ENCODE results near the gene TRAPPC2L. TPM values are rescaled to one million over a fixed set of nuclear protein-coding genes. Genes with fewer than 3 reads are reported as not detected.
"Not testable (repeated sequence)": the region's sequence is repeated elsewhere in the genome, so short reads cannot be mapped to it uniquely, and the experiment has no call there.

Gene TRAPPC2L
- total RNA-seq, 1 donor from 2014 or later: 56.5 TPM

GRCh38 chr16:88891083-88891482 lies 34.2 kb downstream of the TRAPPC2L start:
- H3K9me3 Mint-ChIP-seq: no peaks in the 10 kb centered on the region
- H3K4me3 Mint-ChIP-seq (ENCODE audit: low read depth): no peak overlapping the region
- no peaks in the 10 kb centered on the region for H3K4me1 Mint-ChIP-seq (ENCODE audit: low read depth)
- no peak for DNase-seq (ENCODE audit: low spot score)
- intact Hi-C loops (cut with micrococcal nuclease): no loop called here
- no peak overlapping the region for H3K27ac Mint-ChIP-seq
- no peaks in the 10 kb centered on the region for H3K27me3 Mint-ChIP-seq (ENCODE audit: low read depth)
- no peaks in the 10 kb centered on the region for H3K36me3 Mint-ChIP-seq (ENCODE audit: low read depth)

GRCh38 chr16:88892065-88892464 lies 35.1 kb downstream of the TRAPPC2L start:
- Mint-ChIP-seq H3K9me3 (no peaks in the 10 kb centered on the region), H3K36me3 (ENCODE audit: low read depth) (no peaks in the 10 kb centered on the region), H3K4me1 (ENCODE audit: low read depth) (no peaks in the 10 kb centered on the region), H3K27ac (no peak overlapping the region), H3K27me3 (ENCODE audit: low read depth) (no peaks in the 10 kb centered on the region), H3K4me3 (ENCODE audit: low read depth) (no peak overlapping the region)
- DNase-seq (ENCODE audit: low spot score): no peak
- intact Hi-C loops (cut with micrococcal nuclease): no loop called here

- intact Hi-C loops (cut with micrococcal nuclease): no loop called here
- no peaks in the 10 kb centered on the region for H3K36me3 Mint-ChIP-seq (ENCODE audit: low read depth)
- no peak for DNase-seq (ENCODE audit: low spot score)
- no peaks in the 10 kb centered on the region for H3K4me1 Mint-ChIP-seq (ENCODE audit: low read depth)
- no peak overlapping the region for H3K4me3 Mint-ChIP-seq (ENCODE audit: low read depth)
- no peaks in the 10 kb centered on the region for H3K9me3 Mint-ChIP-seq
- H3K27ac Mint-ChIP-seq: no peak overlapping the region
- H3K27me3 Mint-ChIP-seq (ENCODE audit: low read depth): no peaks in the 10 kb centered on the region
Measured at GRCh38 chr16:88893127-88893968, 36.4 kb downstream of the TRAPPC2L start.

- H3K27me3 Mint-ChIP-seq (ENCODE audit: low read depth); H3K4me1 Mint-ChIP-seq (ENCODE audit: low read depth); H3K9me3 Mint-ChIP-seq; H3K36me3 Mint-ChIP-seq (ENCODE audit: low read depth); H3K4me3 Mint-ChIP-seq (ENCODE audit: low read depth); H3K27ac Mint-ChIP-seq; DNase-seq (ENCODE audit: low spot score); intact Hi-C loops (cut with micrococcal nuclease): not testable (repeated sequence)
Measured at GRCh38 chr16:88894266-88894665, 37.3 kb downstream of the TRAPPC2L start.

- no peak overlapping the region for H3K27ac Mint-ChIP-seq
- intact Hi-C loops (cut with micrococcal nuclease): no loop called here
- no peaks in the 10 kb centered on the region for H3K27me3 Mint-ChIP-seq (ENCODE audit: low read depth)
- no peaks in the 10 kb centered on the region for H3K9me3 Mint-ChIP-seq
- no peak for DNase-seq (ENCODE audit: low spot score)
- H3K4me1 Mint-ChIP-seq (ENCODE audit: low read depth): no peaks in the 10 kb centered on the region
- no peak overlapping the region for H3K4me3 Mint-ChIP-seq (ENCODE audit: low read depth)
- H3K36me3 Mint-ChIP-seq (ENCODE audit: low read depth): no peaks in the 10 kb centered on the region
Measured at GRCh38 chr16:88894681-88895300, 37.9 kb downstream of the TRAPPC2L start.

- Mint-ChIP-seq H3K9me3 (no peaks in the 10 kb centered on the region), H3K4me1 (ENCODE audit: low read depth) (no peaks in the 10 kb centered on the region), H3K36me3 (ENCODE audit: low read depth) (no peaks in the 10 kb centered on the region), H3K27me3 (ENCODE audit: low read depth) (no peaks in the 10 kb centered on the region), H3K27ac (no peak overlapping the region), H3K4me3 (ENCODE audit: low read depth) (no peak overlapping the region)
- intact Hi-C loops (cut with micrococcal nuclease): no loop called here
- no peak for DNase-seq (ENCODE audit: low spot score)
Measured at GRCh38 chr16:88895335-88895734, 38.4 kb downstream of the TRAPPC2L start.

- no peak overlapping the region for H3K27ac Mint-ChIP-seq
- H3K36me3 Mint-ChIP-seq (ENCODE audit: low read depth): no peaks in the 10 kb centered on the region
- no peak overlapping the region for H3K4me3 Mint-ChIP-seq (ENCODE audit: low read depth)
- intact Hi-C loops (cut with micrococcal nuclease): no loop called here
- no peaks in the 10 kb centered on the region for H3K4me1 Mint-ChIP-seq (ENCODE audit: low read depth)
- no peaks in the 10 kb centered on the region for H3K9me3 Mint-ChIP-seq
- no peaks in the 10 kb centered on the region for H3K27me3 Mint-ChIP-seq (ENCODE audit: low read depth)
- DNase-seq (ENCODE audit: low spot score): no peak
Measured at GRCh38 chr16:88896238-88897070, 39.5 kb downstream of the TRAPPC2L start.

- DNase-seq (ENCODE audit: low spot score): no peak
- no peak overlapping the region for H3K27ac Mint-ChIP-seq
- no peaks in the 10 kb centered on the region for H3K36me3 Mint-ChIP-seq (ENCODE audit: low read depth)
- no peak overlapping the region for H3K4me3 Mint-ChIP-seq (ENCODE audit: low read depth)
- intact Hi-C loops (cut with micrococcal nuclease): no loop called here
- H3K27me3 Mint-ChIP-seq (ENCODE audit: low read depth): no peaks in the 10 kb centered on the region
- H3K4me1 Mint-ChIP-seq (ENCODE audit: low read depth): no peaks in the 10 kb centered on the region
- H3K9me3 Mint-ChIP-seq: no peaks in the 10 kb centered on the region
Measured at GRCh38 chr16:88897696-88898425, 40.9 kb downstream of the TRAPPC2L start.

- no peak overlapping the region for H3K4me3 Mint-ChIP-seq (ENCODE audit: low read depth)
- H3K27ac Mint-ChIP-seq: no peak overlapping the region
- no peaks in the 10 kb centered on the region for H3K9me3 Mint-ChIP-seq
- DNase-seq (ENCODE audit: low spot score): no peak
- no peaks in the 10 kb centered on the region for H3K4me1 Mint-ChIP-seq (ENCODE audit: low read depth)
- intact Hi-C loops (cut with micrococcal nuclease): no loop called here
- H3K36me3 Mint-ChIP-seq (ENCODE audit: low read depth): no peaks in the 10 kb centered on the region
- H3K27me3 Mint-ChIP-seq (ENCODE audit: low read depth): no peaks in the 10 kb centered on the region
Measured at GRCh38 chr16:88899901-88900661, 43.2 kb downstream of the TRAPPC2L start.

GRCh38 chr16:88900662-88901052 lies 43.7 kb downstream of the TRAPPC2L start:
- H3K27ac Mint-ChIP-seq: no peak overlapping the region
- no peak overlapping the region for H3K4me3 Mint-ChIP-seq (ENCODE audit: low read depth)
- H3K4me1 Mint-ChIP-seq (ENCODE audit: low read depth): no peaks in the 10 kb centered on the region
- H3K27me3 Mint-ChIP-seq (ENCODE audit: low read depth): no peaks in the 10 kb centered on the region
- no peaks in the 10 kb centered on the region for H3K36me3 Mint-ChIP-seq (ENCODE audit: low read depth)
- no peaks in the 10 kb centered on the region for H3K9me3 Mint-ChIP-seq
- no peak for DNase-seq (ENCODE audit: low spot score)
- intact Hi-C loops (cut with micrococcal nuclease): no loop called here

GRCh38 chr16:88901718-88902337 lies 44.9 kb downstream of the TRAPPC2L start:
- DNase-seq (ENCODE audit: low spot score): no peak
- Mint-ChIP-seq H3K4me3 (ENCODE audit: low read depth) (no peak overlapping the region), H3K9me3 (no peaks in the 10 kb centered on the region), H3K4me1 (ENCODE audit: low read depth) (no peaks in the 10 kb centered on the region), H3K36me3 (ENCODE audit: low read depth) (no peaks in the 10 kb centered on the region), H3K27me3 (ENCODE audit: low read depth) (no peaks in the 10 kb centered on the region), H3K27ac (no peak overlapping the region)
- intact Hi-C loops (cut with micrococcal nuclease): no loop called here

- intact Hi-C loops (cut with micrococcal nuclease): no loop called here
Measured at GRCh38 chr16:88902744-88903143, 45.8 kb downstream of the TRAPPC2L start.

More at GRCh38 chr16:88902744-88903143, 45.8 kb downstream of the TRAPPC2L start:
- Mint-ChIP-seq H3K4me3 (ENCODE audit: low read depth) (no peak overlapping the region), H3K27me3 (ENCODE audit: low read depth) (no peaks in the 10 kb centered on the region), H3K4me1 (ENCODE audit: low read depth) (no peaks in the 10 kb centered on the region), H3K9me3 (no peaks in the 10 kb centered on the region), H3K27ac (no peak overlapping the region), H3K36me3 (ENCODE audit: low read depth) (no peaks in the 10 kb centered on the region)
- no peak for DNase-seq (ENCODE audit: low spot score)
